Hepatocyte (in vitro differentiated cells): Measurements from ENCODE around the gene NR6A1.

Source experiments
- EZH2 ChIP-seq: fragments of 200-600 bp; sonication (generic); IDR thresholded peaks from 2 replicates; pipeline ENCODE4 v1.6.1; 2016; ENCODE audit warnings: antibody characterized with exemption, mild to moderate bottlenecking, borderline replicate concordance
- TF ChIP-seq, protein P1 (sequence below): fragments of 200-600 bp; sonication (generic); IDR thresholded peaks from 2 replicates; pipeline ENCODE4 v1.5.1; 2016; ENCODE audit warnings: antibody characterized with exemption, mild to moderate bottlenecking; ENCODE audit not compliant: poor library complexity

DNA sequence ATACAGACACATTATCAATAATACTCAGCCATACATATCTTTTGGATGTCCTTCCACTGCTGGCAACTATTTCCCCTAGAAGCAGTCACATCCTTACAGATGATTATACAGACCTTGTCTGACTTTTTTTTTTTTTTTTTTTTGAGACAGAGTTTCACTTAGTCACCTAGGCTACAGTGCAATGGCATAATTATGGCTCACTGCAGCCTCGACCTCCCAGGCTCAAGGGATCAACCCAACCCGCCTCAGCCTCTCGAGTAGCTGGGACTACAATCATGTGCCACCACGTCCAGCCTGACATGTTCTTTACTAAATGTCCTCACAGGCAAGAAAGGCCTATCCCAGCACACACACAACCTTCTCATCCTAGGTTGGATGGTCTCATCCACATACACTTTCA is 24.0 kb downstream of the NR6A1 start:
- TF ChIP-seq, protein P1, sequence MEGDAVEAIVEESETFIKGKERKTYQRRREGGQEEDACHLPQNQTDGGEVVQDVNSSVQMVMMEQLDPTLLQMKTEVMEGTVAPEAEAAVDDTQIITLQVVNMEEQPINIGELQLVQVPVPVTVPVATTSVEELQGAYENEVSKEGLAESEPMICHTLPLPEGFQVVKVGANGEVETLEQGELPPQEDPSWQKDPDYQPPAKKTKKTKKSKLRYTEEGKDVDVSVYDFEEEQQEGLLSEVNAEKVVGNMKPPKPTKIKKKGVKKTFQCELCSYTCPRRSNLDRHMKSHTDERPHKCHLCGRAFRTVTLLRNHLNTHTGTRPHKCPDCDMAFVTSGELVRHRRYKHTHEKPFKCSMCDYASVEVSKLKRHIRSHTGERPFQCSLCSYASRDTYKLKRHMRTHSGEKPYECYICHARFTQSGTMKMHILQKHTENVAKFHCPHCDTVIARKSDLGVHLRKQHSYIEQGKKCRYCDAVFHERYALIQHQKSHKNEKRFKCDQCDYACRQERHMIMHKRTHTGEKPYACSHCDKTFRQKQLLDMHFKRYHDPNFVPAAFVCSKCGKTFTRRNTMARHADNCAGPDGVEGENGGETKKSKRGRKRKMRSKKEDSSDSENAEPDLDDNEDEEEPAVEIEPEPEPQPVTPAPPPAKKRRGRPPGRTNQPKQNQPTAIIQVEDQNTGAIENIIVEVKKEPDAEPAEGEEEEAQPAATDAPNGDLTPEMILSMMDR = no peak
- TF ChIP-seq EZH2 = no peak
